ENCODE measurements around the gene CHERP. TPM values are rescaled to one million over a fixed set of nuclear protein-coding genes. Genes with fewer than 3 reads are reported as not detected.
A peak's percentile ranks its signal among the peaks of the same experiment; 100 is the strongest.

CHERP gene
- total RNA-seq, 1 experiment from 2014 or later, result 13.4 TPM

GRCh38 chr19:16573296-16573695, 31.1 kb upstream of the CHERP start:
- H3K79me2 ChIP-seq (ENCODE audit: low read length), result peaks cover 94% of the 10 kb centered on the region
- H3K36me3 ChIP-seq (ENCODE audit: low read depth, low read length), result peaks cover 7% of the 10 kb centered on the region; the same call in 1 of the 2 replicates
- TF ChIP-seq EZH2phosphoT487 (IDR thresholded peaks at IDR 0.05; ENCODE audit: borderline replicate concordance, low read length), result no peak
- BruUV-seq (replicated peaks), result no TSS peak
- no peaks in the 10 kb centered on the region for H3F3A ChIP-seq (ENCODE audit: low read length, unreplicated experiment)
- H3K9ac ChIP-seq (ENCODE audit: low read length), result peak overlapping the region; percentile 89
- peak overlapping the region; percentile 96 for H3K4me2 ChIP-seq (ENCODE audit: low read length)
- H3K27ac ChIP-seq (ENCODE audit: low read length), result peak overlapping the region; percentile 77
- no peak overlapping the region for H2AFZ ChIP-seq (ENCODE audit: low read length)
- ChIA-PET CTCF (no interaction called here), POLR2A (ENCODE audit: unreplicated experiment) (no interaction called here)
- H4K20me1 ChIP-seq (ENCODE audit: low read length), result peaks cover 4% of the 10 kb centered on the region; the same call in 1 of the 2 replicates
- H3K4me3 ChIP-seq (ENCODE audit: low read length), result peak overlapping the region; percentile 87
- intact Hi-C loops (cut with micrococcal nuclease), result loop anchor here (5.0 kb wide), 1 partner anchor 54 kb away; the partner anchor contains the start of gene MED26
- ATAC-seq (no peak), DNase-seq (no peak)
- H3K9me3 ChIP-seq (ENCODE audit: low read length), result no peaks in the 10 kb centered on the region
- H3K27me3 ChIP-seq (ENCODE audit: low read length), result no peaks in the 10 kb centered on the region
- H3K4me1 ChIP-seq (ENCODE audit: insufficient read depth, low read length), result peaks cover 43% of the 10 kb centered on the region
- H3K9me2 ChIP-seq (replicated peaks; ENCODE audit: low read length), result no peaks in the 10 kb centered on the region

GRCh38 chr19:16572332-16573211, 30.3 kb upstream of the CHERP start, which contains the start of gene SLC35E1:
TSS of gene SLC35E1 (minus strand) at chr19:16572415. CDS start at chr19:16572364, 51 bp downstream.
- H3K4me1 ChIP-seq (ENCODE audit: insufficient read depth, low read length), result peaks cover 43% of the 10 kb centered on the region
- H3K4me2 ChIP-seq (ENCODE audit: low read length), result peak within 1 kb of the TSS; percentile 96
- H3K4me3 ChIP-seq (ENCODE audit: low read length), result peak within 1 kb of the TSS; percentile 91
- H4K20me1 ChIP-seq (ENCODE audit: low read length), result peaks cover 4% of the 10 kb centered on the region; the same call in 1 of the 2 replicates
- H3K27me3 ChIP-seq (ENCODE audit: low read length), result no peaks in the 10 kb centered on the region
- intact Hi-C loops (cut with micrococcal nuclease), result loop anchor here (1.0 to 5.0 kb wide), 2 partner anchors 36 to 55 kb away; partner anchors contain the start of gene MED26
- no peaks in the 10 kb centered on the region for H3K9me3 ChIP-seq (ENCODE audit: low read length)
- TF ChIP-seq EZH2phosphoT487 (IDR thresholded peaks at IDR 0.05; ENCODE audit: borderline replicate concordance, low read length), result no peak
- no peak for TF ChIP-seq EZH2 (IDR thresholded peaks at IDR 0.05; ENCODE audit: low read length, unreplicated experiment)
- no peak for TF ChIP-seq CTCF (conservative IDR thresholded peaks at IDR 0.05; ENCODE audit: low read depth, low read length)
- ChIA-PET POLR2A (ENCODE audit: unreplicated experiment) (interaction anchor here (0.5 kb wide), 1 partner anchor 29 kb away, joined by 6 read pairs; no protein-coding TSS in a partner anchor), CTCF (interaction anchor here (0.5 kb wide), 1 partner anchor 12 kb away, joined by 6 read pairs; no protein-coding TSS in a partner anchor)
- H3F3A ChIP-seq (ENCODE audit: low read length, unreplicated experiment), result no peaks in the 10 kb centered on the region
- peaks cover 13% of the 10 kb centered on the region; the same call in 1 of the 2 replicates for H3K36me3 ChIP-seq (ENCODE audit: low read depth, low read length)
- H3K79me2 ChIP-seq (ENCODE audit: low read length), result peaks cover 94% of the 10 kb centered on the region
- ATAC-seq, result peak; percentile 95
- H2AFZ ChIP-seq (ENCODE audit: low read length), result peak within 1 kb of the TSS; percentile 82
- peak within 1 kb of the TSS; percentile 77 for H3K27ac ChIP-seq (ENCODE audit: low read length)
- BruUV-seq (replicated peaks), result TSS peak; percentile 81
- no peaks in the 10 kb centered on the region for H3K9me2 ChIP-seq (replicated peaks; ENCODE audit: low read length)
- peak; percentile 98 for DNase-seq
- peak within 1 kb of the TSS; percentile 91 for H3K9ac ChIP-seq (ENCODE audit: low read length)

- Histone ChIP-seq H2AFZ (ENCODE audit: low read length) (peak overlapping the region; percentile 73), H4K20me1 (ENCODE audit: low read length) (peaks cover 4% of the 10 kb centered on the region; the same call in 1 of the 2 replicates), H3K9ac (ENCODE audit: low read length) (peak overlapping the region; percentile 91), H3K27me3 (ENCODE audit: low read length) (no peaks in the 10 kb centered on the region), H3K4me2 (ENCODE audit: low read length) (peak overlapping the region; percentile 96), H3K4me1 (ENCODE audit: insufficient read depth, low read length) (peaks cover 43% of the 10 kb centered on the region), H3K9me2 (replicated peaks; ENCODE audit: low read length) (no peaks in the 10 kb centered on the region), H3K4me3 (ENCODE audit: low read length) (peak overlapping the region; percentile 91), H3K27ac (ENCODE audit: low read length) (peak overlapping the region; percentile 27; the same call in 1 of the 2 replicates), H3K79me2 (ENCODE audit: low read length) (peaks cover 89% of the 10 kb centered on the region), H3F3A (ENCODE audit: low read length, unreplicated experiment) (no peaks in the 10 kb centered on the region), H3K9me3 (ENCODE audit: low read length) (no peaks in the 10 kb centered on the region), H3K36me3 (ENCODE audit: low read depth, low read length) (peaks cover 15% of the 10 kb centered on the region)
- intact Hi-C loops (cut with micrococcal nuclease), result loop anchor here (1.0 to 5.0 kb wide), 2 partner anchors 36 to 55 kb away; partner anchors contain the start of gene MED26
- POLR2A ChIA-PET (ENCODE audit: unreplicated experiment), result no interaction called here
- CTCF ChIA-PET, result interaction anchor here (0.5 kb wide), 1 partner anchor 12 kb away, joined by 6 read pairs; no protein-coding TSS in a partner anchor
- ATAC-seq (peak; percentile 18), DNase-seq (peak; percentile 31)
- TF ChIP-seq EZH2phosphoT487 (IDR thresholded peaks at IDR 0.05; ENCODE audit: borderline replicate concordance, low read length), result no peak
- no peak for TF ChIP-seq EZH2 (IDR thresholded peaks at IDR 0.05; ENCODE audit: low read length, unreplicated experiment)
- TF ChIP-seq CTCF (conservative IDR thresholded peaks at IDR 0.05; ENCODE audit: low read depth, low read length), result no peak
- no TSS peak for BruUV-seq (replicated peaks)
Observed at GRCh38 chr19:16571822-16572331, 29.6 kb upstream of the CHERP start.

All from PC-3 (cell line).